ENCODE results near the gene GMPPB. TPM values are rescaled to one million over a fixed set of nuclear protein-coding genes. Genes with fewer than 3 reads are reported as not detected.
"Not testable (repeated sequence)": the region's sequence is repeated elsewhere in the genome, so short reads cannot be mapped to it uniquely, and the experiment has no call there.

The GMPPB gene
- total and polyA plus RNA-seq, 8 donors, result 11.0 to 69.5 (median 13.7) TPM

GRCh38 chr3:49756036-49756435 lies 32.3 kb upstream of the GMPPB start:
- no peaks in the 10 kb centered on the region for H3K27me3 ChIP-seq
- ATAC-seq (no peak), DNase-seq (no peak)
- H3K36me3 ChIP-seq, result no peaks in the 10 kb centered on the region
- H3K4me1 ChIP-seq, result peaks cover 0 to 5% of the 10 kb centered on the region in 2 donors
- no peaks in the 10 kb centered on the region for H3K9me3 ChIP-seq
- intact Hi-C loops (cut with DNase I), result no loop called here
- H3K4me3 ChIP-seq, result no peak overlapping the region
- no peak overlapping the region for H3K27ac ChIP-seq
- TF ChIP-seq, protein P1, sequence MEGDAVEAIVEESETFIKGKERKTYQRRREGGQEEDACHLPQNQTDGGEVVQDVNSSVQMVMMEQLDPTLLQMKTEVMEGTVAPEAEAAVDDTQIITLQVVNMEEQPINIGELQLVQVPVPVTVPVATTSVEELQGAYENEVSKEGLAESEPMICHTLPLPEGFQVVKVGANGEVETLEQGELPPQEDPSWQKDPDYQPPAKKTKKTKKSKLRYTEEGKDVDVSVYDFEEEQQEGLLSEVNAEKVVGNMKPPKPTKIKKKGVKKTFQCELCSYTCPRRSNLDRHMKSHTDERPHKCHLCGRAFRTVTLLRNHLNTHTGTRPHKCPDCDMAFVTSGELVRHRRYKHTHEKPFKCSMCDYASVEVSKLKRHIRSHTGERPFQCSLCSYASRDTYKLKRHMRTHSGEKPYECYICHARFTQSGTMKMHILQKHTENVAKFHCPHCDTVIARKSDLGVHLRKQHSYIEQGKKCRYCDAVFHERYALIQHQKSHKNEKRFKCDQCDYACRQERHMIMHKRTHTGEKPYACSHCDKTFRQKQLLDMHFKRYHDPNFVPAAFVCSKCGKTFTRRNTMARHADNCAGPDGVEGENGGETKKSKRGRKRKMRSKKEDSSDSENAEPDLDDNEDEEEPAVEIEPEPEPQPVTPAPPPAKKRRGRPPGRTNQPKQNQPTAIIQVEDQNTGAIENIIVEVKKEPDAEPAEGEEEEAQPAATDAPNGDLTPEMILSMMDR (IDR thresholded peaks at IDR 0.05), result no peak

DNA sequence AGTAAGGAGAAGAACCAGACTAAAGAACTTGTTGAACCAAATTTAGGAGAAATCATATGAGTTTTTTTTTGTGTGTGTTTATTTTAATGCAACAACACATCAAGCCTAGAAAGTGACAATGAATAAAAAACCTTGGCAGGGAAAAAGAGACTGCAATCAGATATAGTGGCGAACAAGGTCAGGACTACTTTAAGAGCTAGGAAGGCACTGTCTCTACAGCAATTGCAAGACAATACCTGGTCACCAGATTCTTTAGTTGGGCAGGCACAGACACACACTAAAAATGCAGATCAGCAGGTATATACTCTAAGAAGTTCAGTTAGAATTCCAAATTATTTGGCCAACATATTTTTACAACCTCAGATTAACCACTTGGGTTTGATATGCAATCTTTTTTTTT lies 30.8 kb upstream of the GMPPB start:
- intact Hi-C loops (cut with DNase I), result no loop called here
- DNase-seq (no peak), ATAC-seq (no peak)
- Histone ChIP-seq H3K4me1 (peaks cover 0 to 5% of the 10 kb centered on the region in 2 donors), H3K9me3 (no peaks in the 10 kb centered on the region), H3K4me3 (no peak overlapping the region), H3K27me3 (no peaks in the 10 kb centered on the region), H3K36me3 (no peaks in the 10 kb centered on the region), H3K27ac (no peak overlapping the region)
- TF ChIP-seq, protein P1 (IDR thresholded peaks at IDR 0.05), result no peak

- peak; percentile 68 for ATAC-seq
- H3K27ac ChIP-seq, result no peak overlapping the region
- intact Hi-C loops (cut with DNase I), result no loop called here
- peaks cover 0 to 24% of the 10 kb centered on the region in 2 donors for H3K36me3 ChIP-seq
- H3K4me1 ChIP-seq, result peaks cover 0 to 5% of the 10 kb centered on the region in 2 donors
- no peaks in the 10 kb centered on the region for H3K27me3 ChIP-seq
- H3K4me3 ChIP-seq, result no peak overlapping the region
- no peak for DNase-seq
- no peaks in the 10 kb centered on the region for H3K9me3 ChIP-seq
- TF ChIP-seq, protein P1 (IDR thresholded peaks at IDR 0.05), result no peak
Measured at GRCh38 chr3:49751501-49751900, 27.8 kb upstream of the GMPPB start.

DNA sequence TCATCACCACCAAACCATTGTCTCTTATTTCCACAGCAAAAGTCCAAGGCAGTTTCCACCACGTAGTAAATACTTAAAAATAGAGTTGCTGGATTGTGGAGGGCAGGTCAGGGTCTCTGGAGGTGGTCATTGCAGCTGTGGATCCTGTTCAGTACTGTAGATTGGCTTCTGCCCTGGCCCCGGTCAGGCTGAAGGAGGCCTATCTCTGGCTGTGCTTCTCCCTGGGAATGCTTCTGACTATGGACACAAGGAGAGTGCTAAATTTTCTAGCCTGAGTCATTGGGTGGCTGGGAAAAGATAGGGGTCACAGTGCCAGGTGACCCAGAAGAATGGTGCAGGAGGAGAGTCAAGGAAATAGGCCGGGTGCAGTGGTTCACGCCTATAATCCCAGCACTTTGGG lies 26.3 kb upstream of the GMPPB start:
- intact Hi-C loops (cut with DNase I), result no loop called here
- Histone ChIP-seq H3K27ac (no peak overlapping the region), H3K4me3 (no peak overlapping the region), H3K27me3 (no peaks in the 10 kb centered on the region), H3K4me1 (peaks cover 0 to 9% of the 10 kb centered on the region in 2 donors), H3K36me3 (peaks cover 0 to 31% of the 10 kb centered on the region in 2 donors), H3K9me3 (no peaks in the 10 kb centered on the region)
- ATAC-seq, result no peak
- no peak for DNase-seq
- TF ChIP-seq, protein P1 (IDR thresholded peaks at IDR 0.05), result no peak

DNA sequence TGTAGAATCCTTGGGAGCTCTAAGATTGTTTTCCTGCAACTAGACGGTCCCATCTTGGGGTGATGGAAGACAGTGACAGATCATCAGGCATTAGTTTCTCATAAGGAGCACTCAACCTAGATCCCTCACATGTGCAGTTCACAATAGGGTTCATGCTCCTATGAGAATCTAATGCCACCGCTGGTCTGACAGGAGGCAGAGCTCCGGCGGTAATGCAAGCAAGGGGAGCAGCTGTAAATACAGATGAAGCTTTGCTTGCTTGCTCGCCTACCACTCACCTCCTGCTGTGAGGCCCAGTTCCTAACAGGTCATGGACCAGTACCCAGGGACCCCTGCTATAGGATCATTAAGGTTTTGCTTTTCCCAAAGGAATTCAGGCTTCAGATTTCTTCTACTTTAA lies 25.1 kb upstream of the GMPPB start:
- H3K27me3 ChIP-seq; DNase-seq; ATAC-seq; H3K27ac ChIP-seq; H3K4me3 ChIP-seq; H3K4me1 ChIP-seq; H3K9me3 ChIP-seq; intact Hi-C loops (cut with DNase I): not testable (repeated sequence)
- H3K36me3 ChIP-seq, result peaks cover 0 to 37% of the 10 kb centered on the region in 2 donors

- TF ChIP-seq, protein P1 (IDR thresholded peaks at IDR 0.05), result no peak
- ATAC-seq, result no peak
- no peak overlapping the region for H3K4me3 ChIP-seq
- H3K36me3 ChIP-seq, result peaks cover 0 to 37% of the 10 kb centered on the region in 2 donors
- no peaks in the 10 kb centered on the region for H3K27me3 ChIP-seq
- no peak for DNase-seq
- no peak overlapping the region for H3K27ac ChIP-seq
- peaks cover 0 to 3% of the 10 kb centered on the region in 2 donors for H3K4me1 ChIP-seq
- no peaks in the 10 kb centered on the region for H3K9me3 ChIP-seq
- intact Hi-C loops (cut with DNase I), result no loop called here
Measured at GRCh38 chr3:49747792-49748480, 24.2 kb upstream of the GMPPB start.

Data from left lung (tissue), 10 donors.